ENCODE results near the gene GSG1. TPM values are rescaled to one million over a fixed set of nuclear protein-coding genes. Genes with fewer than 3 reads are reported as not detected.

Gene GSG1
- total and polyA plus RNA-seq, 11 donors, result not detected

DNA sequence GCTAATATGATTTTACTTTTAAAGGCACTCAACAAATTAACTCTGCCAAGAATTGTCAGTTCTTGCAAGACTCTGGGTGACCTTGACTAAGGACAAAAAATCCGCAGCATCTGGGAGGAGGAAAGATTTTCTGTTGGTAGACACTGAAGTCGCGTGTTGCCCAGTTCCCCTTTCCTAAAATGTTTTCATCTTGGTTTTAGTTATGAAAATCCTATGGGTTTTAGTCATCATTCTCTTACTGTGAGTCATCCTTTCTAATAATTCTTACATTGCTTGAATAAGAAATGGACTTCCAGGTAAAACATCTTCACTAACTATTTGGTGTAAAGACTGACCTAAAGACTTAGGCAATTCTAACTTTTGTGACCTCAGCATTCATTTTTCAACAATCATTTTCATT is 9.1 kb downstream of the GSG1 start:
- Histone ChIP-seq H3K27ac (peak overlapping the region in 1 of 12 donors; percentile 37), H3K36me3 (no peaks in the 10 kb centered on the region), H3K27me3 (no peaks in the 10 kb centered on the region), H3K4me3 (no peak overlapping the region), H3K9me3 (no peaks in the 10 kb centered on the region), H3K4me1 (peaks cover 0 to 46% (median 14%) of the 10 kb centered on the region in 12 donors)
- no peak for DNase-seq
- intact Hi-C loops (cut with DNase I), result loop anchor here in 3 of 10 donors (2.0 to 10.0 kb wide), 3 partner anchors 50 to 180 kb away; partner anchors contain the start of genes FAM234B (in 1 of the 3) and HEBP1 (in 1 of the 3)
- TF ChIP-seq POLR2A (IDR thresholded peaks at IDR 0.05), result no peak
- TF ChIP-seq, protein P1, sequence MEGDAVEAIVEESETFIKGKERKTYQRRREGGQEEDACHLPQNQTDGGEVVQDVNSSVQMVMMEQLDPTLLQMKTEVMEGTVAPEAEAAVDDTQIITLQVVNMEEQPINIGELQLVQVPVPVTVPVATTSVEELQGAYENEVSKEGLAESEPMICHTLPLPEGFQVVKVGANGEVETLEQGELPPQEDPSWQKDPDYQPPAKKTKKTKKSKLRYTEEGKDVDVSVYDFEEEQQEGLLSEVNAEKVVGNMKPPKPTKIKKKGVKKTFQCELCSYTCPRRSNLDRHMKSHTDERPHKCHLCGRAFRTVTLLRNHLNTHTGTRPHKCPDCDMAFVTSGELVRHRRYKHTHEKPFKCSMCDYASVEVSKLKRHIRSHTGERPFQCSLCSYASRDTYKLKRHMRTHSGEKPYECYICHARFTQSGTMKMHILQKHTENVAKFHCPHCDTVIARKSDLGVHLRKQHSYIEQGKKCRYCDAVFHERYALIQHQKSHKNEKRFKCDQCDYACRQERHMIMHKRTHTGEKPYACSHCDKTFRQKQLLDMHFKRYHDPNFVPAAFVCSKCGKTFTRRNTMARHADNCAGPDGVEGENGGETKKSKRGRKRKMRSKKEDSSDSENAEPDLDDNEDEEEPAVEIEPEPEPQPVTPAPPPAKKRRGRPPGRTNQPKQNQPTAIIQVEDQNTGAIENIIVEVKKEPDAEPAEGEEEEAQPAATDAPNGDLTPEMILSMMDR (IDR thresholded peaks at IDR 0.05), result no peak
- no peak for ATAC-seq
- 79 to 89% (median 85%) methylated on average over 3 of the region's 3 CpGs for WGBS, 4 donors

DNA sequence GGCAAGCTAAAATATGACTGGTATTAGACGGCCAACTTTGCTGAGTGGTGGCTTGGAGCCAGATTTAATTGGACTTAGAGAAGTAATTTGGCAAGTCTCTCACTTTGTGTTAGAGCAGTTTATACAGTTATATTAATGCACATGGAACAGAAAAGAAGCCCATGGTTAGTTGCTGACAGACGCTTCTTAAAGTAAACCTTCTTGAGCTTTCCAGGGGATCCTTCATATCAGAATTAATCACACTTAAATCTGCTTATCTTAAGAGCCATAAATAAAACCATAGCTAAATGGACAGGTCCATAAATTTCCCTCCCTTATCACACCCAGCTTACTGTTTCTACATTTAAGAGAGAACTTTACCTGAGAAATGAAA is 9.6 kb downstream of the GSG1 start:
- TF ChIP-seq, protein P1 (IDR thresholded peaks at IDR 0.05), result no peak
- TF ChIP-seq POLR2A (IDR thresholded peaks at IDR 0.05), result no peak
- intact Hi-C loops (cut with DNase I), result loop anchor here in 3 of 10 donors (2.0 to 10.0 kb wide), 3 partner anchors 49 to 179 kb away; partner anchors contain the start of genes FAM234B (in 1 of the 3) and HEBP1 (in 1 of the 3)
- ATAC-seq (no peak), DNase-seq (no peak)
- H3K4me3 ChIP-seq, result no peak overlapping the region
- H3K27ac ChIP-seq, result peak overlapping the region in 1 of 12 donors; percentile 23
- peaks cover 0 to 40% (median 12%) of the 10 kb centered on the region in 12 donors for H3K4me1 ChIP-seq
- H3K36me3 ChIP-seq, result no peaks in the 10 kb centered on the region
- H3K27me3 ChIP-seq, result no peaks in the 10 kb centered on the region
- WGBS, 4 donors, result 50 to 61% (median 52%) methylated on average over 2 of the region's 2 CpGs
- H3K9me3 ChIP-seq, result no peaks in the 10 kb centered on the region

DNA sequence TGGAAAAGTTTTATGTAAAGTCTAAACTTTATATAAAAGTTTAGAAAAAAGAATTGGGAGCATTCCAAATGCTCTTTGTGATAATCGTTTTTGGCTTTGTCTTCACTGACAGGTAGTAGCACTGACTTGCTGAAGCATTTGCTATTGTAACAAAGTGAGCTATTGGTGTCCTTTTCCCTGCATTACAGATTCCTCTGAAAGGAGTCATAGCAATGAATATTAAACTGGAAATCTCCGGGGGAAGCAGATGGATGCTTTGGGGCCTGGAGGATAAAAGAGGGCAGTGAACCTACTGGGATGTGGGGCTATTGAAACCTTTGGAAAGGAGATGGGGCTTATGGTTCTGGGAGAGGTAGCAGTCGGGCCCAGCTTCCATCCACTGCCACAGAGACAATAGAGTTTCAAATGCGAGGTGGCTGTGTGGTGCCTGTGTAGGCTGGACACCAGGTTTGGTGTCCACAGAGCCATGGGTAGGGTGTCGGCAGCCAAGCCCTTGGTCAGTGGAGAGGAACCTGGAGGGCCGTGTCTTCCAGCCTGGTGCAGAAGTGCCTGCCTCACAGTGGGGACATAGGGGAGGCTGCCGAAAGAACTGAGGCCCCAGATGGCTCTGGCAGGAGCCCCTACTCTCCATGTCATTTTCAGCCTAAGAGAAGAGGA is 10.1 kb downstream of the GSG1 start:
- intact Hi-C loops (cut with DNase I), result loop anchor here in 3 of 10 donors (5.0 to 10.0 kb wide), 2 partner anchors 91 to 179 kb away; partner anchors contain the start of gene HEBP1 (in 1 of the 3)
- no peak overlapping the region for H3K4me3 ChIP-seq
- no peaks in the 10 kb centered on the region for H3K27me3 ChIP-seq
- no peak for DNase-seq
- H3K36me3 ChIP-seq, result no peaks in the 10 kb centered on the region
- WGBS, 4 donors, result 69 to 80% (median 77%) methylated on average over 7 of the region's 7 CpGs
- ATAC-seq, result no peak
- H3K9me3 ChIP-seq, result no peaks in the 10 kb centered on the region
- peaks cover 0 to 35% (median 7%) of the 10 kb centered on the region in 12 donors for H3K4me1 ChIP-seq
- no peak overlapping the region for H3K27ac ChIP-seq
- TF ChIP-seq POLR2A (IDR thresholded peaks at IDR 0.05), result no peak
- TF ChIP-seq, protein P1 (IDR thresholded peaks at IDR 0.05), result no peak

DNA sequence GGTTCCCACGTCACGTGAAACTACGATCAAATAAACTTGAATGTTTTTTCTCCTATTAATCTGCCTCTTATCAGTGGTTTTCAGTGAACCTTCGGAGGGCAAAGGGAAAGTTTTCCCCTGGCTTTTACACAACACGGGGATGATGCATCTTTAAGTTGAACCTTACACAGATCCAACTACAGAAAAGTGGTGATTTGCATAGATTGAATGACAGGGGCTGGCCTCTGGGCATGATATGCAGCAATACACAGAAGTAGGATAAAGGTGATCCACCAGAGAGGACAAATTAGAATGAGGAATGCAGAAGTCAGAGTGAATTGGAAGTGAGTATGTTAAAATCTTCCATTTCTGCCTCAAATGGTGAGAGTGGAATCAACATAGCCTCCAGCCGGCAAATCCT is 11.6 kb downstream of the GSG1 start:
- Histone ChIP-seq H3K4me3 (no peak overlapping the region), H3K36me3 (no peaks in the 10 kb centered on the region), H3K27ac (no peak overlapping the region), H3K27me3 (no peaks in the 10 kb centered on the region), H3K4me1 (peaks cover 0 to 21% (median under 1%) of the 10 kb centered on the region in 12 donors), H3K9me3 (no peaks in the 10 kb centered on the region)
- TF ChIP-seq, protein P1 (IDR thresholded peaks at IDR 0.05), result no peak
- TF ChIP-seq POLR2A (IDR thresholded peaks at IDR 0.05), result no peak
- intact Hi-C loops (cut with DNase I), result loop anchor here in 3 of 10 donors (5.0 to 10.0 kb wide), 2 partner anchors 90 to 177 kb away; partner anchors contain the start of gene HEBP1 (in 1 of the 3)
- DNase-seq (no peak), ATAC-seq (no peak)
- WGBS, 4 donors, result 95 to 98% (median 97%) methylated on average over 6 of the region's 6 CpGs

Measured in heart left ventricle (tissue), 16 donors.